B cell (primary cell): ENCODE results near the gene ERC2. TPM values are rescaled to one million over a fixed set of nuclear protein-coding genes. Genes with fewer than 3 reads are reported as not detected.

Source experiments
- ATAC-seq: fragments of 200-7000 bp; cut with Tn5 transposase; one replicate; pipeline ENCODE4 v1.10.0; 2021; ENCODE audit warnings: low read depth, mild to moderate bottlenecking, moderate number of reproducible peaks, moderate library complexity
- CTCF ChIA-PET: fragments of 350-600 bp; sonication (Branson Sonifier 250); formaldehyde crosslinking; loops from one replicate; lab custom pipeline; 2021; ENCODE audit warnings: antibody characterized with exemption, inconsistent platforms; lab: Charles Lee
- POLR2A ChIA-PET: fragments of 350-600 bp; sonication (Branson Sonifier 250); formaldehyde crosslinking; loops from one replicate; lab custom pipeline; 2021; ENCODE audit warnings: antibody characterized with exemption; lab: Charles Lee
- DNase-seq: peaks from one replicate; pipeline ENCODE4 v3.0.0; 2013
- H2AFZ ChIP-seq: 2 replicates; pipeline ENCODE4 v1.6.1; 2012; ENCODE audit warnings: mild to moderate bottlenecking, low read depth, low read length; ENCODE audit not compliant: insufficient read depth, poor library complexity, severe bottlenecking
- H3K27ac ChIP-seq, 2 donors: 1 replicate in 1 of 2; 2 replicates in 1 of 2; pipeline ENCODE4 v1.5.1; 2012 to 2013; ENCODE audit warnings: low read length in 2 of 2, mild to moderate bottlenecking in 2 of 2, moderate library complexity in 1 of 2
- H3K27me3 ChIP-seq, 4 experiments: fragments of 200-600 bp in 1 of 4; sonication (generic) in 1 of 4; replicated peaks in 1 of 4; 1 replicate in 2 of 4; 2 replicates in 2 of 4; pipeline versions ENCODE4 v1.6.1 to v1.7.0; 2013 to 2016; ENCODE audit warnings: low read length in 3 of 4, mild to moderate bottlenecking in 2 of 4, mixed read lengths in 1 of 4, moderate library complexity in 1 of 4; ENCODE audit not compliant: insufficient read depth in 4 of 4, control insufficient read depth in 3 of 4; ENCODE audit errors: control extremely low read depth in 1 of 4
- H3K36me3 ChIP-seq, 2 experiments: replicated peaks in 1 of 2; 1 replicate in 1 of 2; 2 replicates in 1 of 2; pipeline versions ENCODE4 v1.6.1 to v1.7.1; 2013; ENCODE audit warnings: low read length in 1 of 2; ENCODE audit not compliant: insufficient read depth in 2 of 2, control insufficient read depth in 1 of 2; ENCODE audit errors: control extremely low read depth in 1 of 2, extremely low read depth in 1 of 2
- H3K4me1 ChIP-seq, 2 donors: fragments of 200-600 bp in 1 of 2; sonication (generic) in 1 of 2; 1 replicate in 1 of 2; 2 replicates in 1 of 2; pipeline versions ENCODE4 v1.5.1 to v1.6.1; 2013 to 2017; ENCODE audit warnings: low read length in 2 of 2; ENCODE audit not compliant: control insufficient read depth in 2 of 2, insufficient read depth in 2 of 2
- H3K4me2 ChIP-seq: replicated peaks from 2 replicates; pipeline ENCODE3; 2012; ENCODE audit warnings: mild to moderate bottlenecking, low read depth, low read length; ENCODE audit not compliant: poor library complexity, severe bottlenecking
- H3K4me3 ChIP-seq, 5 experiments: fragments of 200-600 bp in 1 of 5; sonication (generic) in 1 of 5; 1 replicate in 3 of 5; 2 replicates in 2 of 5; pipeline versions ENCODE4 v1.5.1 to v1.7.0; 2011 to 2016; ENCODE audit warnings: low read length in 4 of 5, mild to moderate bottlenecking in 4 of 5, low read depth in 2 of 5, control low read depth in 1 of 5, moderate library complexity in 1 of 5; ENCODE audit not compliant: insufficient read depth in 1 of 5; ENCODE audit errors: control extremely low read depth in 1 of 5, extremely low read depth in 1 of 5
- H3K79me2 ChIP-seq: fragments of 200-600 bp; sonication (generic); one replicate; pipeline ENCODE4 v1.6.0; 2016; ENCODE audit warnings: low read length; ENCODE audit not compliant: control insufficient read depth, insufficient read depth
- H3K9ac ChIP-seq: fragments of 200-600 bp; sonication (generic); 2 replicates; pipeline ENCODE4 v1.6.1; 2017; ENCODE audit warnings: mild to moderate bottlenecking, low read length, moderate library complexity
- H3K9me3 ChIP-seq, 3 donors: one replicate each; pipeline versions ENCODE4 v1.6.1 to v1.7.1; 2013; ENCODE audit warnings: low read length in 2 of 3; ENCODE audit not compliant: control insufficient read depth in 2 of 3, insufficient read depth in 1 of 3; ENCODE audit errors: control extremely low read depth in 1 of 3
- H4K20me1 ChIP-seq: 2 replicates; pipeline ENCODE4 v1.6.0; 2012; ENCODE audit warnings: mild to moderate bottlenecking, low read length; ENCODE audit not compliant: insufficient read depth, control insufficient read depth, poor library complexity, severe bottlenecking
- H3K27ac Mint-ChIP-seq: one replicate; pipeline ENCODE4 v1.8.0; 2021; ENCODE audit warnings: mixed read lengths
- H3K27me3 Mint-ChIP-seq: one replicate; pipeline ENCODE4 v1.8.0; 2021; ENCODE audit warnings: mixed read lengths
- H3K4me1 Mint-ChIP-seq: one replicate; pipeline ENCODE4 v1.8.0; 2021; ENCODE audit warnings: mixed read lengths
- H3K4me3 Mint-ChIP-seq: one replicate; pipeline ENCODE4 v1.8.0; 2021; ENCODE audit warnings: mixed read lengths
- H3K9me3 Mint-ChIP-seq: one replicate; pipeline ENCODE4 v1.8.0; 2022; ENCODE audit warnings: mixed read lengths; ENCODE audit not compliant: insufficient read depth
- EZH2 ChIP-seq: IDR thresholded peaks from 2 replicates; pipeline ENCODE4 v1.6.1; 2012; ENCODE audit warnings: borderline replicate concordance, low read depth, mild to moderate bottlenecking, moderate library complexity, low read length; ENCODE audit not compliant: insufficient read depth, poor library complexity, severe bottlenecking
- WGBS: methylation state at CpG from one replicate; pipeline ENCODE4 v1.1.5; 2013; ENCODE audit warnings: missing lambda C conversion rate; ENCODE audit not compliant: insufficient coverage; 5-methylcytosine and 5-hydroxymethylcytosine counted together
- intact Hi-C: fragments of 100-400 bp; cut with micrococcal nuclease; formaldehyde crosslinking; loops from one replicate; pipeline ENCODE4 v1.10.0; 2022
- polyA plus RNA-seq: library from polyadenylated mRNA; depleted of rRNA; stranded (reverse); fragments of >200 nt; gene quantifications from 2 replicates; pipeline ENCODE4 v1.2.3, GENCODE V29; 2012
- total RNA-seq, 2 donors: library from RNA; stranded (reverse); fragments of 120-200 nt in 1 of 2; gene quantifications; 1 replicate in 1 of 2; 2 replicates in 1 of 2; pipeline versions ENCODE4 v1.2.3 to v1.2.4, GENCODE V29; 2013 to 2022
- TF ChIP-seq, protein P1 (sequence below): fragments of 200-600 bp; IDR thresholded peaks from one replicate; pipeline ENCODE4 v1.8.0; 2022; ENCODE audit warnings: antibody characterized with exemption, mild to moderate bottlenecking

The ERC2 gene
- total and polyA plus RNA-seq, 2 donors (not counting 1 experiment from before 2014, with no cell fraction given), result not detected

DNA sequence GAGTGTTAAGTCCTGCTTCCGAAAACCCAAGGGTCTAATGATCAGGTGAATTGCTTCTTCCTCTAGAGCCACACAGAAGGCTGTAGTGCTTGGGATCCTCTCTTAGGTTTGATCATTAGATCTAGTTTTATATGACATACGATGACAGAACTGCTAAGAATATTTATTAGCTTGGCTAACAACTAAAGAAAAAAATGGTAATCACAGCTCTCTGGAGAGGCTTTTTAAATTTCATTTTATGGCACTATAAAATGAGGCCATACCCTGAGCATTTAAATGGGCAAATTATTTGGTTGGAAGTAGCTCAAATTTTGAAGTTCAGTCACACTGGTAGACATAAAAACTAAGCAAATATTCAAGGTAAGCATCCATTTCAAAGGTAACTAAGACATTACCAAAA is 498.6 kb downstream of the ERC2 start:
- Histone ChIP-seq H4K20me1 (no peaks in the 10 kb centered on the region), H3K27me3 (no peaks in the 10 kb centered on the region), H3K9ac (no peak overlapping the region), H2AFZ (no peak overlapping the region), H3K4me3 (no peak overlapping the region), H3K79me2 (no peaks in the 10 kb centered on the region), H3K9me3 (no peaks in the 10 kb centered on the region), H3K4me1 (no peaks in the 10 kb centered on the region), H3K4me2 (no peak overlapping the region), H3K27ac (no peak overlapping the region), H3K36me3 (no peaks in the 10 kb centered on the region)
- WGBS, result no CpG with 5 or more reads among the region's 2 CpGs
- no peak for DNase-seq
- intact Hi-C loops, result no loop called here
- Mint-ChIP-seq H3K27ac (no peak overlapping the region), H3K4me3 (no peak overlapping the region), H3K4me1 (peaks cover 4% of the 10 kb centered on the region), H3K9me3 (no peaks in the 10 kb centered on the region), H3K27me3 (peaks cover 2% of the 10 kb centered on the region)
- TF ChIP-seq, protein P1, sequence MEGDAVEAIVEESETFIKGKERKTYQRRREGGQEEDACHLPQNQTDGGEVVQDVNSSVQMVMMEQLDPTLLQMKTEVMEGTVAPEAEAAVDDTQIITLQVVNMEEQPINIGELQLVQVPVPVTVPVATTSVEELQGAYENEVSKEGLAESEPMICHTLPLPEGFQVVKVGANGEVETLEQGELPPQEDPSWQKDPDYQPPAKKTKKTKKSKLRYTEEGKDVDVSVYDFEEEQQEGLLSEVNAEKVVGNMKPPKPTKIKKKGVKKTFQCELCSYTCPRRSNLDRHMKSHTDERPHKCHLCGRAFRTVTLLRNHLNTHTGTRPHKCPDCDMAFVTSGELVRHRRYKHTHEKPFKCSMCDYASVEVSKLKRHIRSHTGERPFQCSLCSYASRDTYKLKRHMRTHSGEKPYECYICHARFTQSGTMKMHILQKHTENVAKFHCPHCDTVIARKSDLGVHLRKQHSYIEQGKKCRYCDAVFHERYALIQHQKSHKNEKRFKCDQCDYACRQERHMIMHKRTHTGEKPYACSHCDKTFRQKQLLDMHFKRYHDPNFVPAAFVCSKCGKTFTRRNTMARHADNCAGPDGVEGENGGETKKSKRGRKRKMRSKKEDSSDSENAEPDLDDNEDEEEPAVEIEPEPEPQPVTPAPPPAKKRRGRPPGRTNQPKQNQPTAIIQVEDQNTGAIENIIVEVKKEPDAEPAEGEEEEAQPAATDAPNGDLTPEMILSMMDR, result no peak
- TF ChIP-seq EZH2, result no peak
- ATAC-seq, result no peak
- ChIA-PET POLR2A (no interaction called here), CTCF (no interaction called here)

- no peak for ATAC-seq
Measured at GRCh38 chr3:55968331-55968730, 499.9 kb downstream of the ERC2 start.

More at GRCh38 chr3:55968331-55968730, 499.9 kb downstream of the ERC2 start:
- intact Hi-C loops, result no loop called here
- no peak for DNase-seq
- ChIA-PET POLR2A (no interaction called here), CTCF (no interaction called here)
- no peak overlapping the region for H3K27ac Mint-ChIP-seq
- no peak overlapping the region for H3K27ac ChIP-seq
- TF ChIP-seq, protein P1, result no peak
- TF ChIP-seq EZH2, result no peak
- no CpG with 5 or more reads among the region's 6 CpGs for WGBS
- no peaks in the 10 kb centered on the region for H3K9me3 Mint-ChIP-seq
- no peaks in the 10 kb centered on the region for H3K4me1 ChIP-seq
- no peak overlapping the region for H2AFZ ChIP-seq
- no peaks in the 10 kb centered on the region for H3K9me3 ChIP-seq
- H3K4me3 Mint-ChIP-seq, result no peak overlapping the region
- no peaks in the 10 kb centered on the region for H3K36me3 ChIP-seq
- peaks cover 4% of the 10 kb centered on the region for H3K4me1 Mint-ChIP-seq
- peaks cover 2% of the 10 kb centered on the region for H3K27me3 Mint-ChIP-seq
- H3K4me2 ChIP-seq, result no peak overlapping the region
- no peaks in the 10 kb centered on the region for H4K20me1 ChIP-seq
- H3K4me3 ChIP-seq, result no peak overlapping the region
- no peaks in the 10 kb centered on the region for H3K27me3 ChIP-seq
- no peaks in the 10 kb centered on the region for H3K79me2 ChIP-seq
- H3K9ac ChIP-seq, result no peak overlapping the region
